Uterus (tissue), 4 donors: ENCODE data around the gene ATP5F1D. TPM values are rescaled to one million over a fixed set of nuclear protein-coding genes. Genes with fewer than 3 reads are reported as not detected.

ENCODE experiments used
- DNase-seq, 2 donors: peaks; one replicate each; pipeline ENCODE4 v3.0.0-alpha.2; 2019 to 2020
- H3K27ac ChIP-seq, 2 donors: fragments of 200-600 bp; sonication (generic); 1 replicate in 1 of 2; 2 replicates in 1 of 2; pipeline ENCODE4 v1.5.1; 2016 to 2018
- H3K27me3 ChIP-seq, 2 donors: fragments of 200-600 bp; sonication (generic); one replicate each; pipeline ENCODE4 v1.5.1; 2018 to 2019; ENCODE audit warnings: control low read depth in 1 of 2
- H3K36me3 ChIP-seq, 2 donors: fragments of 200-600 bp; sonication (generic); one replicate each; pipeline ENCODE4 v1.5.1; 2019; ENCODE audit warnings: control low read depth in 1 of 2
- H3K4me1 ChIP-seq, 2 donors: fragments of 200-600 bp; sonication (generic); one replicate each; pipeline ENCODE4 v1.5.1; 2018 to 2019; ENCODE audit warnings: control low read depth in 1 of 2
- H3K4me3 ChIP-seq, 2 donors: fragments of 200-600 bp; sonication (generic); 1 replicate in 1 of 2; 2 replicates in 1 of 2; pipeline ENCODE4 v1.5.1; 2018 to 2019; ENCODE audit warnings: mild to moderate bottlenecking in 1 of 2
- H3K9me3 ChIP-seq, 2 donors: fragments of 200-600 bp; sonication (generic); one replicate each; pipeline ENCODE4 v1.5.1; 2019; ENCODE audit warnings: control low read depth in 1 of 2
- CTCF ChIP-seq, 4 experiments: fragments of 200-600 bp in 2 of 4; fragments of 450-650 bp in 2 of 4; sonication (generic) in 2 of 4; IDR thresholded peaks; one replicate each; pipeline ENCODE4 v1.5.1; 2016 to 2019; ENCODE audit warnings: antibody characterized with exemption in 4 of 4, mild to moderate bottlenecking in 2 of 4, moderate library complexity in 1 of 4
- POLR2A ChIP-seq, 2 donors: fragments of 450-650 bp; IDR thresholded peaks; one replicate each; pipeline ENCODE4 v1.6.1; 2016; ENCODE audit warnings: antibody characterized with exemption in 2 of 2, mild to moderate bottlenecking in 1 of 2, moderate library complexity in 1 of 2
- intact Hi-C: fragments of 100-400 bp; cut with DNase I; formaldehyde crosslinking; loops from one replicate; pipeline ENCODE4 v1.15.1; 2023; ENCODE audit warnings: low total_unique reads
- total RNA-seq, 4 donors: library from RNA; depleted of rRNA in 3 of 4; stranded (reverse); fragments of >200 nt in 3 of 4; gene quantifications; one replicate each; pipeline versions ENCODE4 v1.1.0 to v1.2.4, GENCODE V29; 2014 to 2023
- donor health status: DM: yes; HTN: yes; CAD: no.

The ATP5F1D gene
- total RNA-seq, 4 donors from 2014 or later: 4.7 to 164 (median 68.9) TPM

GRCh38 chr19:1274081-1274851 is 32.7 kb downstream of the ATP5F1D start:
- TF ChIP-seq CTCF (IDR thresholded peaks at IDR 0.05) (no peak), POLR2A (IDR thresholded peaks at IDR 0.05) (no peak)
- DNase-seq: peak; percentile 43 to 50
- Histone ChIP-seq H3K27ac (peak overlapping the region; percentile 98), H3K27me3 (no peaks in the 10 kb centered on the region), H3K4me3 (peak overlapping the region in 1 of 2 donors; percentile 71), H3K9me3 (no peaks in the 10 kb centered on the region), H3K4me1 (peaks cover 15 to 52% of the 10 kb centered on the region in 2 donors), H3K36me3 (no peaks in the 10 kb centered on the region)
- intact Hi-C loops: no loop called here

GRCh38 chr19:1274852-1275259 is 33.3 kb downstream of the ATP5F1D start:
- H3K27ac ChIP-seq: peak overlapping the region; percentile 98
- no peak for DNase-seq
- peak overlapping the region; percentile 65 to 71 for H3K4me3 ChIP-seq
- H3K27me3 ChIP-seq: no peaks in the 10 kb centered on the region
- no peaks in the 10 kb centered on the region for H3K36me3 ChIP-seq
- intact Hi-C loops: no loop called here
- H3K4me1 ChIP-seq: peaks cover 15 to 51% of the 10 kb centered on the region in 2 donors
- no peaks in the 10 kb centered on the region for H3K9me3 ChIP-seq
- TF ChIP-seq CTCF (IDR thresholded peaks at IDR 0.05) (peak in 1 of 4 experiments; percentile 0), POLR2A (IDR thresholded peaks at IDR 0.05) (no peak)

DNA sequence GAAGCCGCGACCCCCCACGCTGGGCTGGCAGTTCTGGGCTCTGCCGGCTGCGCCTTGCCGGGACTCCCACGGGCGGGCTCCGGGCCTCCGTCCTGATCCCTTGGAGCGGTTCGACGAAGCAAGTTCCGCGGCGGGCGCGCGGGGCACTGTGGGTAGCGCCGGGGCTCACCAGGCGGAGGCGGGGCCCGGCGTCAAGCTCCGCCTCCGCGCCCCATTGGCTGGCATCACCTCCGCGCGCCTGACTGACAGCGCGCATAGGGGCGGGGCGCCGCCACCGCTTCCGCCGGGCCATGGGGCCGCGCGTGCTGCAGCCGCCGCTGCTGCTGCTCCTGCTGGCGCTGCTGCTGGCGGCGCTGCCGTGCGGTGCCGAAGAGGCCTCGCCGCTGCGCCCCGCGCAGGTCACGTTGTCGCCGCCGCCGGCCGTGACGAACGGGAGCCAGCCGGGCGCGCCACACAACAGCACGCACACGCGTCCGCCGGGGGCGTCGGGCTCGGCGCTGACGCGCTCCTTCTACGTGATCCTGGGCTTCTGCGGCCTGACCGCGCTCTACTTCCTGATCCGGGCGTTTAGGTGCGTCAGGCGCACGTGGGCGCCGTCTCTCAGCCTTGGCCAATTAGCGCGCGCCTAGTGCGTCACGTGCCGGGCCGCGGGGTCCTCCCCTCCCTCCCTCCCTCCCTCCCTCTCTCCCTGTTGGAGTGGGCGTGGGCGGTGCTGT is 33.9 kb downstream of the ATP5F1D start, which contains the start of gene FAM174C:
Gene FAM174C (plus strand): TSS at position 271 of the 716 bp plus-strand sequence. CDS start 20 bp downstream, at position 291.
- intact Hi-C loops: no loop called here
- H3K36me3 ChIP-seq: no peaks in the 10 kb centered on the region
- H3K4me1 ChIP-seq: peaks cover 14 to 45% of the 10 kb centered on the region in 2 donors
- no peaks in the 10 kb centered on the region for H3K9me3 ChIP-seq
- peak; percentile 94 to 95 for DNase-seq
- H3K27ac ChIP-seq: peak within 1 kb of the TSS; percentile 98
- peak within 1 kb of the TSS; percentile 65 to 71 for H3K4me3 ChIP-seq
- H3K27me3 ChIP-seq: no peaks in the 10 kb centered on the region
- TF ChIP-seq CTCF (IDR thresholded peaks at IDR 0.05) (peak in 1 of 4 experiments; percentile 22), POLR2A (IDR thresholded peaks at IDR 0.05) (peak; percentile 47 to 78)

DNA sequence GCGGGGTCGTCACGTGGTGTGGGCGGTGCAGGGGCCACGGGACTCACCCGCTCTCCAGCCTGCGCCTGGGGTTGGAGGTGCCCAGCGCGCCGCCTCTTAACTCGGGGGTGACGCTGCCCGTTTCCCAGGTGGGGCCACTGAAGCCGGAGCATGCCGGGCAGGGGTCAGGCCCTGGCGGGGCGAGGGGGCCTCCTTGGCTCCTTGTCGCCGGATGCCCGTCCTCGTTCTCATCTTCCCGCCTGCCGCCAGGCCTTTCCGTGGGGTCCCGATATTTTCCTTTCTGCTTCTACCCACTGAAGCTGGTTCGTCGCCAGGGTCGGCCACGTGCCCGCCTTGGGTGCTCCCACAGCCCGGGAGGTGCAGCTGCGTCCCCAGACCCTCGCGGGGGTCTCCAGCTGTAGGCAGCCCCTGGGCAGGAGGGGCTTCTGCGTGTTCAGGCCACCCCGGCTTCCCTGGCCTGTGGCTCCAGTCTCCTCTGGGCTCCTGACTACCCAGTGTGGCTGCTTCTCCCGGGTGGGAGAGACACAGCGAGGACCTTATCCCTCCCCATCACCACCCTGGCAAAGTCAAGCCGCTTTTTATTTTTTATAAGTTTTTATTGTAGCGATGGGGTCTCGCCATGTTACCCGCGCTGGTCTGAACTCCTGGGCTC is 34.6 kb downstream of the ATP5F1D start:
- H3K4me3 ChIP-seq: peak overlapping the region; percentile 65 to 71
- DNase-seq: no peak
- H3K9me3 ChIP-seq: no peaks in the 10 kb centered on the region
- H3K36me3 ChIP-seq: no peaks in the 10 kb centered on the region
- peaks cover 7 to 39% of the 10 kb centered on the region in 2 donors for H3K4me1 ChIP-seq
- intact Hi-C loops: no loop called here
- TF ChIP-seq CTCF (IDR thresholded peaks at IDR 0.05) (no peak), POLR2A (IDR thresholded peaks at IDR 0.05) (no peak)
- no peaks in the 10 kb centered on the region for H3K27me3 ChIP-seq
- peak overlapping the region; percentile 98 for H3K27ac ChIP-seq
